Uterus (tissue), 2 donors: ENCODE data around the gene CHST8.

Experiments used
- CTCF ChIP-seq, 4 experiments: fragments of 200-600 bp in 2 of 4; fragments of 450-650 bp in 2 of 4; sonication (generic) in 2 of 4; IDR thresholded peaks; one replicate each; pipeline ENCODE4 v1.5.1; 2016 to 2019; ENCODE audit warnings: antibody characterized with exemption in 4 of 4, mild to moderate bottlenecking in 2 of 4, moderate library complexity in 1 of 4
- POLR2A ChIP-seq, 2 donors: fragments of 450-650 bp; IDR thresholded peaks; one replicate each; pipeline ENCODE4 v1.6.1; 2016; ENCODE audit warnings: antibody characterized with exemption in 2 of 2, mild to moderate bottlenecking in 1 of 2, moderate library complexity in 1 of 2

GRCh38 chr19:33595783-33596182 lies 26.0 kb upstream of the CHST8 start:
- TF ChIP-seq CTCF (IDR thresholded peaks at IDR 0.05) (no peak), POLR2A (IDR thresholded peaks at IDR 0.05) (no peak)
